Stimulated activated CD4-positive, alpha-beta T cell treated with anti-CD3 and anti-CD28 coated beads, TNF-alpha, amount 100 ng/mL, for 1 hour (primary cell): ENCODE measurements around the gene KATNB1.
"Not testable (repeated sequence)": the region's sequence is repeated elsewhere in the genome, so short reads cannot be mapped to it uniquely, and the experiment has no call there.

Experiments used
- DNase-seq, 3 donors: peaks; one replicate each; pipeline ENCODE4 v3.0.0-alpha.2; 2020; ENCODE audit warnings: low read depth in 3 of 3, low spot score in 1 of 3

KATNB1 gene

DNA sequence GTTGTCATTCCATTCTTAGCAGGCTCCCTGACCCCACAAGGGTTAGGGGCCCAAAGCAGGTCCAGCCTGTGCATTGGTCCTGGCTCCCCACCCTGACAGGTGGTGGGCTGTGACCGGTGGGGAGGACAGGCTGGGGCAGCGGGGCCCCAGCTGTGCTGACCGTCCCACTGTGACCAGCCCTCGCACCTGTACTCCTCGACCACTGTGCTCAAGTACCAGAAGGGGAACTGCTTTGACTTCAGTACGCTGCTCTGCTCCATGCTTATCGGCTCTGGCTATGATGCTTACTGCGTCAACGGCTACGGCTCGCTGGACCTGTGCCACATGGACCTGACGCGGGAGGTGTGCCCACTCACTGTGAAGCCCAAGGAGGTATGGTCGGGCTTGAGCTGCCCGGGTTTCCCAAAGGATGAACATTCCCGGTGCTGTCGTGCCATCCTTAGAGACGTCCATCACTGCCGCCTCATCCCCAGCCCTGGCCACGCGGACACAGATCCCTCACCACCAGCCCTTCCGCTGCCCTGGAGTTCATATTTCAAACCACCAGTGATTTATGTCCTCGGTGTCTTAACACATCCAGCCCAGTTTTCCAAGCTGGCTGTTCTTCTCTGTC, 33.7 kb upstream of the KATNB1 start:
- no peak for DNase-seq

- no peak for DNase-seq
Observed at GRCh38 chr16:57703416-57704010, 32.1 kb upstream of the KATNB1 start.

DNA sequence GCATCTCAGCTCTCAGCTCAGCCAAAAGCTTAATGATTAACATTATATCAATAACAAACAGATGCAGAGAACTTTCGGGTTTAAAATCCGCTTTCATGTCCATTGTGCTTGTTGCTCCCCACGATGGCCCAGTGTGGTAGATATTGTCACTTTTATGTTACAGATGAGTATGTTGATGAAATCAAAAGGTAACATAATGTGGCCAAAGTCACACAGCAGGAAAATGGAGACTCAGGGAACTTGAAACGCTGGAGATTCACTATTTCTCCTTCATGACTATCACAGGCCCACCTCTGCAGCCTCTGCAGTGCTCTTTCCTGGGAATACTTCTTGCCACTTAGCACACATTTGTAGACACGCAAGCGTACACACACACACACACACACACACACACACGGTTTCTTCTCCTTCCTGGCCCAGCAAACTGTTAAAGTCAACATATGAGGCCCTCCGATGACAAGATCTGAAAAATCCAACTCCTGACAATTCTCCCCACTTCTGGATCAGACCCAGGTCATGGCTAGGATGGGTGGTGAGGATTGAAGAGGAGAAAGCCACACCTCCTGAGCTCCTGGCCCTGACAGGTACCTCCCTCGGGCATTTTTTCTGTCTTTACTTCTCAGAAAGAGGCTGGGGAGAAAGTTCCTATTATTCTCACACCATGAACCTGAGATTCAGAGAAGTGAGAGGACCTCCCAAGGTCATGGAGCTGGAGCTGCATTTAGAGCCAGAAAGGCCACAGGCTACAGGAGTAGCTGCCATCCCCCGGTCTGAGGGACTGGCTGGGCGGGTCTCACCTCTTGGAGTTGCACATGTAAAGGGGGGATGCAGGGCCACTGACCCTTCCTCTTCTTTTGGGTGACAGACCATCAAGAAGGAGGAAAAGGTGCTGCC, 31.3 kb upstream of the KATNB1 start:
- DNase-seq: no peak

DNA sequence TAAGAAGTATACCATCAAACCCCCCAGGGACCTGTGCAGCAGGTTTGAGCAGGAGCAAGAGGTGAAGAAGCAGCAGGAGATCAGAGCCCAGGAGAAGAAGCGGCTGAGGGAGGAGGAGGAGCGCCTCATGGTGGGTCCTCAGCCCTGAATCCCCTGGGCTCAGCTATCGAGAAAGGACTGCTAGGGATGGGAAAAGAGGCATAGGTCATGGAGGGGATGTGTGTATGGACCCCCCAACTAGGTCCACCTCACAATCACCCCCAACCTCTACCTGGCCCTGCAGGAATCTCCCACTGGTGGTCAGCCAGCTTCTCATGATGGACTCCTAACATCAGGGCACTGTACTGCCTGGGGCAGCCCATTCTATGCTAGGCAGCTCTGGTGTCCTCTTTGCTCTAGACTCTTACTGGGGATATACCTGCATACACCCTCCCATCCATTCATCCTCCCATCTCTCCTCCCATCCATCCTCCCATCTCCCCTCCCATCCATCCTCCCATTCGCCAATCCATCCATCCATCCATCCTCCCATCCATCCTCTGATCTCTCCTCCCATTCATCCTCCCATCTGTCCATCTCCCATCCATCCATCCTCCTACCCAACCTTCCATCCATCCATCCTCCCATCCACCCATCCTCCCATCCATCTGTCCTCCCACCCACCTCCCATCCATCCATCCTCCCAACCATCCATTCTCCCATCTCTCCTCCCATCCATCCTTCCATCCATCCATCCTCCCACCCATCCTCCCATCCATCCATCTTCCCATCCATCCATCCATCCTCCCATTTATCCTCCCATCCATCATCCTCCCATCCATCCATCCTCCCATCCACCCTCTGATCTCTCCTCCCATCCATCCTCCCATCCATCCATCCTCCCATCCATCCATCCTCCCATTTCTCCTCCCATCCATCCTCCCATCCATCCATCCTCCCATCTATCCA, 30.4 kb upstream of the KATNB1 start:
- DNase-seq: no peak

- DNase-seq: no peak
Observed at GRCh38 chr16:57706717-57707116, 28.9 kb upstream of the KATNB1 start.

DNA sequence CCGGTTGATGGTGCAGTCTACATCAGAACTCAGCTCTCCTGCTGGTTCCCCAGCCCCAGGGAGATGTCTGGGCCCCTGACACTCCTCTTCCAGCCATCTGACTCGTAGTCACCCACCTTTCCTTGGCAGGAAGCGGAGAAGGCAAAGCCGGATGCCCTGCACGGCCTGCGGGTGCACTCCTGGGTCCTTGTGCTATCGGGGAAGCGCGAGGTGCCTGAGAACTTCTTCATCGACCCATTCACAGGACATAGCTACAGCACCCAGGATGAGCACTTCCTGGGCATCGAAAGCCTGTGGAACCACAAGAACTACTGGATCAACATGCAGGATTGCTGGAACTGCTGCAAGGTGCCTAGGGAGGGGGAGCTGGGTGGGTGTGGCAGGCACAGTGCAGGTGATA, 28.2 kb upstream of the KATNB1 start:
- no peak for DNase-seq

DNA sequence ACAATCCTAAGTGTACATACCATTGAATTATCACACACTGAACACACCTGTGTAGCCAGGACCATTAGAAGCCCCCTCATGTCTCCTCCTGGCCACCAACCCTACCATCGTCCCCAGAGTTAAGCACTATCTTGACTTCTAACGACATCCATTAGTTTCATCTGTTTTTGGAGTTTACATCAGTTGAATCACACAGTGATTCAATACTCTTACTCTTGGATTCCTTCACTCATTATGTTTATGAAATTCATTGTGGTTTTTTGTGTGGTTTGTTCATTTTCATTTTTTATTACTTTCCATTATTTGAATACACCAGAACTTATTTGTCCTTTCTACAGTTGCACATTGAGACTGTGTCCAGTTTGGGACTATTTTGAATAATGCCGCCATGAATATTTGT, 27.4 kb upstream of the KATNB1 start:
- DNase-seq: no peak

- no peak for DNase-seq
Observed at GRCh38 chr16:57709663-57710062, 25.9 kb upstream of the KATNB1 start.

GRCh38 chr16:57711346-57711745, 24.2 kb upstream of the KATNB1 start:
- DNase-seq: no peak

GRCh38 chr16:57711993-57712392, 23.6 kb upstream of the KATNB1 start:
- DNase-seq: no peak

GRCh38 chr16:57712569-57712968, 23.0 kb upstream of the KATNB1 start:
- DNase-seq: not testable (repeated sequence)

DNA sequence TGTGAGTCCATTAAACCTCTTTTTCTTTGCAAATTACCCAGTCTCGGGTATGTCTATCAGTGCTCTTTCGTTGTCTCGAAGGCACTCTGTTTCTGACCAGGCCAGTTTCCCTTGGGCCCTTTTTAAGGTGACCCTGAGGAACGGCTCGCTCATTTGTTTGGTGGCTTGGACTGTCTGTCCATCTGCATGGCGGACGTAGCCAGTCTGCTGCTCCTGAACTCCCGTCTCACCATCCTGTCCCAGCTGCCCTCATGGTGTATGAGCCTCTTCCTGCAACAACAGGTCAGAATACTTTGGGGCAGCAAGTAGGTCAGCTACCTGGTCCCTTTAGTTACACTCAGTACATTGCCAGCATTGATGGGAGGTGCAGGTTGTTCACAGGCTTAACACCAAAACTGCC, 22.0 kb upstream of the KATNB1 start:
- DNase-seq: no peak

DNA sequence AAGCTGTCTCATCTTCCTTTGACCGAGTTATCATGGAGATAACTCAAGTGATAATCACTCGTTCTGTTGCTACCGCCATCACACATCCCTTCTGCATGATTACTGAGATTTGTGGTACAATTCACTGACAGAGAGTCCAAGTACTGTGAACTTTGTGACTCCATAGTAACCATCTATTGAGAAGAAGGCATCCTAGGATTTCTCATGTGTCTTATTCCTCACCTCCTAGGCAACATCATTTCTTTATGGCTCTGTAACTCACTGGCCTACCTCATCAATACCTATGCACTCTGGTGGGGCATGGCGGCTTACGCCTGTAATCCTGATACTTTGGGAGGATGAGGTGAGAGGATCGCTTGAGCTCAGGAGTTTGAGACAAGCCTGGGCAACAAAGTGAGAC, 21.5 kb upstream of the KATNB1 start:
- DNase-seq: no peak

DNA sequence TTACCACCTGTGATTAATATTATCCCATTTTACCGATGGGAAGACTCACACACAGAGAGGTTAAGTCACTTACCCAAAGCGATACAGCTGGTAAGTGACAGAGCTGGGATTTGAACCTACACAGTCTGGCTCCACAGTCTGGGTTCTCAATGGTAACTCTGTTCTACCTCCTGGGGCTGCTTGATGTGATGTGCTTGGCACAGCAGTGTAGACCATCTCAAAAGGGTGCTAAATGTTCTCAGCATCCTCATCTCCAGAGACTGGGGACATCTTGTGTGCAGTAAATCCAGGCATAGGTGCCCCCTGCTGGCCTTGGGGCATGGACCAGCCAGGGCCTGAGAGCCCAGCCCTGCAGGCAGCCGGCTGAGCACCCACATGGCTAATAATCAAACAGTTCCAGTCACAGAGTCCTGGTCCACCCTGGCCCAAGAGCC, 15.4 kb upstream of the KATNB1 start:
- peak in 1 of 3 donors; percentile 8 for DNase-seq

DNA sequence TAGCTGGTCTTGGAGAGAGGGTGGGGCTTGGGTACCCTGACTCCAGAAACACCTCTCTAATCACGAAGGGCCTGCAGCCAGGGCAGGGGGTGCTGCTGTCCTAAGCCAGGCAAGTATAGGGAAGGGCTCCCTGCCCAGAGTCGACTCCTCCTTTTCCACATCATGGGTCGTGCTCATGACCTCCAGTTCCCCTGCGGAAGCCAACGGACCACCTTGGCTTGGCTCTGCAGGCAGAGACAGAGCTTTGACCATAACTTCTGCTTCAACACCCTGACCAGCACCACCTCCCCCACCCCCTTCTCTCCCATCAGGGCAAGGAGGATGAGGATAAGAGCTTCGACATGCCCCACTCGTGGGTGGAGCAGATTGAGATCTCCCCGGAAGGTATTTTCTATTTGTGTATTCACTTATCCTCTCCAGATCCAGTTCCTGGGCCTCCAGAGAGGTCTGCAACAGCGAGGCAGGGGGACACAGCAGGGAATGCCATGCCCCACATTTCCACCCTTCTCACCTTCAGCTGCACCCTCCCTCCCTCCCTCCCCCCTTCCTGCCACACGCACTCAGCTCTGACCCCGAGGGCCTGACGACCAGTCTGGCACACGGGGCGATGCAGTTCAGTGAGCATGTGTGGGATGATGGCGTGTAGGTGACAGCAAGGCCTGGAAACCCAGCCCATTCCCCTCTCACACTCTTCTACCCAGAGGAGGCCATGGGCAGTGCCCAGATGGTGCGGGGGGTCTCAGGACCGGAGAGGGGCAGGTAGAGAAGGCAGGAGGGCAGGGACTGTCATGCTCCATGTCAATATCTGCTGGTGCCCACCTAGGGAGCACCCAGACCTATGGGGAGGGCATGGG, 14.0 kb upstream of the KATNB1 start:
- no peak for DNase-seq

GRCh38 chr16:57722210-57722499, 13.4 kb upstream of the KATNB1 start:
- DNase-seq: no peak

GRCh38 chr16:57722651-57723050, 12.9 kb upstream of the KATNB1 start:
- no peak for DNase-seq

- DNase-seq: no peak
Observed at GRCh38 chr16:57723170-57723569, 12.4 kb upstream of the KATNB1 start.

DNA sequence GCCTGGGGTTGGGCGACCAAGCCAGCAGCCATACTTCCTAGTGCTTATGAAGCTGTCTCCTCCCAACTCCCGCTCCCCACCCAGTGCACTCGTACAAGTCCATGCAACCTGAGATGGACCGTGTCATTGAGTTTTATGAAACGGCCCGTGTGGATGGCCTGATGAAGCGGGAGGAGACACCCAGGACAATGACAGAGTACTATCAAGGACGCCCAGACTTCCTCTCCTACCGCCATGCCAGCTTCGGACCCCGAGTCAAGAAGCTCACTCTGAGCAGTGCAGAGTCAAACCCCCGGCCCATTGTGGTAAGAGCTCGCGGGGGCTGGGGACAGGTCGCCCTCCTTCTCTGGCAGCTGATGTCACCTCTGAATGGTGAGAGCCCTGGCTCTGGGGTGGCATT, 11.0 kb upstream of the KATNB1 start:
- DNase-seq: no peak

DNA sequence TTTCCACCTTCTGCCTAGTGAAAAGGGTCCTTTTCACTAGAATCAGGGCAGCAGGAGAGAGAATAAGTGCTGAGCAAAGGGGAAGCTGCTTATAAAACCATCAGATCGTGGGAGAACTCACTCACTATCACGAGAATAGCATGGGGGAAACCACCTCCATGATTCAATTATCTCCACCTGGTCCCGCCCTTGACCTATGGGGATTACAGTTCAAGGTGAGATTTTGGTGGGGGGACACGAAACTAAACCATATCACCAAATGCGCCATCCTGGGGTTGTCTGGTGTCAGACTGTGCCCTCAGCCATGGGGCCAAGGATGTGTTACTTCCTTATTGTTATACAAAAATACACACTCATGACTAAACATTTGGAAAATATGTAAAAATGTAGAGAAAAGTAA, 10.4 kb upstream of the KATNB1 start:
- DNase-seq: no peak
